ENCODE measurements around the gene ESR2.
A peak's percentile ranks its signal among the peaks of the same experiment; 100 is the strongest.

The ESR2 gene

GRCh38 chr14:64114796-64115195 lies 179.4 kb downstream of the ESR2 start:
- Histone ChIP-seq H3K9me3 (ENCODE audit: insufficient read depth, low read length) (no peaks in the 10 kb centered on the region), H3K4me3 (ENCODE audit: low read length) (no peak overlapping the region), H3K9ac (ENCODE audit: low read length) (no peak overlapping the region), H4K20me1 (ENCODE audit: insufficient read depth, low read length) (no peaks in the 10 kb centered on the region), H3K79me2 (ENCODE audit: low read length) (no peaks in the 10 kb centered on the region), H3K36me3 (replicated peaks; ENCODE audit: low read depth, low read length) (no peaks in the 10 kb centered on the region), H3K4me2 (ENCODE audit: low read length) (no peak overlapping the region), H3K4me1 (ENCODE audit: low read length) (peaks cover 6% of the 10 kb centered on the region; the same call in 1 of the 2 replicates), H2AFZ (ENCODE audit: low read depth, low read length) (no peak overlapping the region), H3K27ac (ENCODE audit: low read length) (no peak overlapping the region), H3K27me3 (ENCODE audit: low read depth, low read length) (no peaks in the 10 kb centered on the region)
- no peak for TF ChIP-seq CTCF (IDR thresholded peaks at IDR 0.05; ENCODE audit: low read depth, low read length)
- no peak for TF ChIP-seq EZH2phosphoT487 (IDR thresholded peaks at IDR 0.05; ENCODE audit: low read depth)

- H3K4me3 ChIP-seq (ENCODE audit: low read length) = no peak overlapping the region
- no peaks in the 10 kb centered on the region for H3K79me2 ChIP-seq (ENCODE audit: low read length)
- H3K36me3 ChIP-seq (replicated peaks; ENCODE audit: low read depth, low read length) = no peaks in the 10 kb centered on the region
- no peaks in the 10 kb centered on the region for H3K9me3 ChIP-seq (ENCODE audit: insufficient read depth, low read length)
- no peaks in the 10 kb centered on the region for H4K20me1 ChIP-seq (ENCODE audit: insufficient read depth, low read length)
- no peak for TF ChIP-seq CTCF (IDR thresholded peaks at IDR 0.05; ENCODE audit: low read depth, low read length)
- TF ChIP-seq EZH2phosphoT487 (IDR thresholded peaks at IDR 0.05; ENCODE audit: low read depth) = no peak
- H3K4me1 ChIP-seq (ENCODE audit: low read length) = peaks cover 6% of the 10 kb centered on the region; the same call in 1 of the 2 replicates
- no peaks in the 10 kb centered on the region for H3K27me3 ChIP-seq (ENCODE audit: low read depth, low read length)
- H3K4me2 ChIP-seq (ENCODE audit: low read length) = no peak overlapping the region
- H3K9ac ChIP-seq (ENCODE audit: low read length) = no peak overlapping the region
- no peak overlapping the region for H3K27ac ChIP-seq (ENCODE audit: low read length)
- no peak overlapping the region for H2AFZ ChIP-seq (ENCODE audit: low read depth, low read length)
Observed at GRCh38 chr14:64114166-64114565, 180.0 kb downstream of the ESR2 start.

- H3K9me3 ChIP-seq (ENCODE audit: insufficient read depth, low read length) = no peaks in the 10 kb centered on the region
- H4K20me1 ChIP-seq (ENCODE audit: insufficient read depth, low read length) = no peaks in the 10 kb centered on the region
- H3K27me3 ChIP-seq (ENCODE audit: low read depth, low read length) = no peaks in the 10 kb centered on the region
- no peak overlapping the region for H3K4me3 ChIP-seq (ENCODE audit: low read length)
- no peaks in the 10 kb centered on the region for H3K79me2 ChIP-seq (ENCODE audit: low read length)
- no peaks in the 10 kb centered on the region for H3K36me3 ChIP-seq (replicated peaks; ENCODE audit: low read depth, low read length)
- H3K4me2 ChIP-seq (ENCODE audit: low read length) = no peak overlapping the region
- H3K4me1 ChIP-seq (ENCODE audit: low read length) = peaks cover 6% of the 10 kb centered on the region; the same call in 1 of the 2 replicates
- H3K9ac ChIP-seq (ENCODE audit: low read length) = no peak overlapping the region
- peak overlapping the region; percentile 19; the same call in 1 of the 2 replicates for H2AFZ ChIP-seq (ENCODE audit: low read depth, low read length)
- TF ChIP-seq CTCF (IDR thresholded peaks at IDR 0.05; ENCODE audit: low read depth, low read length) (no peak), EZH2phosphoT487 (IDR thresholded peaks at IDR 0.05; ENCODE audit: low read depth) (no peak)
- no peak overlapping the region for H3K27ac ChIP-seq (ENCODE audit: low read length)
Observed at GRCh38 chr14:64112867-64113678, 181.1 kb downstream of the ESR2 start.

GRCh38 chr14:64110802-64111201 lies 183.4 kb downstream of the ESR2 start:
- Histone ChIP-seq H3K9ac (ENCODE audit: low read length) (no peak overlapping the region), H4K20me1 (ENCODE audit: insufficient read depth, low read length) (no peaks in the 10 kb centered on the region), H2AFZ (ENCODE audit: low read depth, low read length) (no peak overlapping the region), H3K4me3 (ENCODE audit: low read length) (no peak overlapping the region), H3K36me3 (replicated peaks; ENCODE audit: low read depth, low read length) (no peaks in the 10 kb centered on the region), H3K9me3 (ENCODE audit: insufficient read depth, low read length) (no peaks in the 10 kb centered on the region), H3K27me3 (ENCODE audit: low read depth, low read length) (no peaks in the 10 kb centered on the region), H3K79me2 (ENCODE audit: low read length) (no peaks in the 10 kb centered on the region), H3K27ac (ENCODE audit: low read length) (no peak overlapping the region), H3K4me1 (ENCODE audit: low read length) (peaks cover 6% of the 10 kb centered on the region; the same call in 1 of the 2 replicates), H3K4me2 (ENCODE audit: low read length) (no peak overlapping the region)
- no peak for TF ChIP-seq EZH2phosphoT487 (IDR thresholded peaks at IDR 0.05; ENCODE audit: low read depth)
- no peak for TF ChIP-seq CTCF (IDR thresholded peaks at IDR 0.05; ENCODE audit: low read depth, low read length)

Measured in OCI-LY3 (cell line).